NCI-H1105 (cell line): Measurements from ENCODE around the gene ADIPOQ.
"Not testable (repeated sequence)": the region's sequence is repeated elsewhere in the genome, so short reads cannot be mapped to it uniquely, and the experiment has no call there.

Source experiments
- DNase-seq: peaks from one replicate; lab custom pipeline; 2025; lab: John Stamatoyannopoulos, UW

ADIPOQ gene

DNA sequence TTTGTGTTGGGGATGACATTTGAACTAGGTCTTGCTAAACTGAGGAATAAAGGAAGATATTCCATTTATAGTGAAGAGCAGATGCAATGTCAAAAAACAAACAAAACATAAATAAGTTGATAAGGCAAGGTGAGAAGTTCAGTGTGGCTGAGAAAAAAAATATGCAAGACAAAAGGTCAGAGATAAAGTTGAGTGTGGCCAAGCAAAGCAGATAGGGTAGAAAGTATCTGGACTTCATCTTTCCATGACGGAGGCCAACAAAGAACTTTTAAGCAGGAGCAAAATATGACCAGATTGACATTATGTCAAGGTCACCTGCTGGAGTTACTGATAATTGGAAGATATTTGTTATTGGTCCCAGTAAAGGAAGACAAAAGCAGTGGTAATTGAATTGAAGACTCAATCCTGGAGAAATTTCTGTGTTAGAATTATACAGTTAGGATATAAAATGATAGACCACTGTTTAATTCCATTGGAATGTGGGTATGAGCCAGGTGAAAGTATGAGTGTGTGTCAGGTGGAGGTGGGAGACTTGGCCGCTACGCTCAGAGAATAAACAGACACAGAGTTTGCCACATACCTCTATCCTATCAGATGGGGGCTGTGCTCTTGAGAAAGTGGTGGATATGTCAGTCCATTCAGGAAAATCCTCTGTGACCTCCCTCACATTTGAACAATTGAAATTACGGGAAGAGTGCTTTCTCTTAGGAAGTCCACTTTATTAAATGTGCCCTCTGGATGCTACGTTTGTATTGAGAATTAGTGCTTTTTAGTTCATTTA is 28.1 kb downstream of the ADIPOQ start:
- DNase-seq = no peak

DNA sequence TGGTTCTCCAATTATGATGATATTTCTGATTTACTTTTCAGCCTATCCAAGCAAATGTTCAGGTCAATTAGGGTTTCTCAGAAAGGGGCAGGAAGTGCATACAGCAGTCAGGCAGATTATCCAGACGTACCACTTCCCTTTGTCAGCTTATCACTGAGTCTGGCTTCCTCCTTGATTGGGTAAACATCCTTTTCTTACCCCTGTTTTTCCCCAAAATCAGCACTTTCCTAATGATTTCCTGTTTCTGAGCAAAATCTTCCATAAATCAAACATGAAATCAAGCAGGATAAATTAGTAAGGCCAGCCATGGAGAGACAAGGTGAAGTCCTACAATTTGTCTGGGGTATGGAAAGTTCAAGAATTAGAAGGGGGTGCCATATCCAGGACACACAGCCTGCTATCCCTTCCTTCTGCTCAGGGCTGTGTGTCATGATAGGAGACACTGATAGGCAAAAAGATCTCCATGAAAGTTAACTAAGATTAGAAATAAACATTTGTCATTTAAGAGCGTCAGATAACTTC is 29.0 kb downstream of the ADIPOQ start:
- DNase-seq = no peak

DNA sequence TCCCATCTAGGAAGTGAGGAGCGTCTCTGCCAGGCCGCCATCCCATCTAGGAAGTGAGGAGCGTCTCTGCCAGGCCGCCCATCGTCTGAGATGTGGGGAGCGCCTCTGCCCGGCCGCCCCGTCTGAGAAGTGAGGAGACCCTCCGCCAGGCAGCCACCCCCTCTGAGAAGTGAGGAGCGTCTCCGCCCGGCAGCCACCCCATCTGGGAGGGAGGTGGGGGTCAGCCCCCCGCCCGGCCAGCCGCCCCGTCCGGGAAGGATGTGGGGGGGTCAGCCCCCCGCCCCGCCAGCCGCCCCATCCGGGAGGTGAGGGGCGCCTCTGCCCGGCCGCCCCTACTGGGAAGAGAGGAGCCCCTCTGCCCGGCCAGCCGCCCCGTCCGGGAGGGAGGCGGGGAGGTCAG is 31.3 kb downstream of the ADIPOQ start:
- not testable (repeated sequence) for DNase-seq

GRCh38 chr3:186874216-186874615 is 31.7 kb downstream of the ADIPOQ start:
- DNase-seq = not testable (repeated sequence)

GRCh38 chr3:186874841-186875240 is 32.3 kb downstream of the ADIPOQ start:
- not testable (repeated sequence) for DNase-seq

GRCh38 chr3:186875708-186876107 is 33.2 kb downstream of the ADIPOQ start:
- DNase-seq = no peak

- no peak for DNase-seq
These were observed 37.3 kb downstream of the ADIPOQ start for GRCh38 chr3:186879781-186880180.

- DNase-seq = no peak
These were observed 37.9 kb downstream of the ADIPOQ start for GRCh38 chr3:186880406-186880805.

GRCh38 chr3:186882150-186882524 is 39.6 kb downstream of the ADIPOQ start:
- DNase-seq = no peak

DNA sequence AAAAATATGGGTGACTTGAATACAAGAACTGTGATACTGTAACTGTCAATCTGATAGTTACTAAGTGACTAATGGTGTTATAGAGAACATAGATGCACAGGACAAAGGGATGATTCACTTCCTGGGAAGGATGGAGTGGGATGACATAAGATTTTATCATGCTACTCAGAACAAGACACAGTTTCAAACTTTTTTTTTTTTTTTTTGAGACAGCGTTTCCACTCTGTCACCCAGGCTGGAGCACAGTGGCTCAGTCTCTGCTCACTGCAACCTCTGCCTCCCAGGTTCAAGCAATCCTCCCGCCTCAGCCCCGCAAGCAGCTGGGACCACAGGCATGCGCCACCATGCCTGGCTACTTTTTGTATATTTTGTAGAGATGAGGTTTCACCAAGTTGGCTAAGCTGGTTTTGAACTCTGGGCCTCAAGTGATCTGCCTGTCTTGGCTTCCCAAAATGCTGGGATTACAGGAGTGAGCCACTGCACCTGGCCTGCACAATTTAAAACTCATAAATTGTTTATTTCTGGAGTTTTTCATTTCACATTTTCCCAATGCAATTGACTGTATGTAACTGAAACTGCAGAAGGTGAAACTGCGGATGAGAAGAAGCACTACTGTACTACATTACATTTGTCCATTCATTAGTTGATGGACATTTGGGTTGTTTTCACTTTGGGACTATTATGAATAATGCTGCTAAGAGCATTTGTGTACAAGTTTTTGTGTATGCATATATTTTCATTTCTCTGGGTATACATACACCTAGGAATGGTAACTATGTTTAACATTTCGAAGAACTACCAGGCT is 40.6 kb downstream of the ADIPOQ start:
- no peak for DNase-seq

GRCh38 chr3:186883686-186884058 is 41.2 kb downstream of the ADIPOQ start:
- no peak for DNase-seq

GRCh38 chr3:186884868-186885267 is 42.4 kb downstream of the ADIPOQ start:
- DNase-seq = not testable (repeated sequence)

- DNase-seq = no peak
These were observed 43.9 kb downstream of the ADIPOQ start for GRCh38 chr3:186886202-186886981.

DNA sequence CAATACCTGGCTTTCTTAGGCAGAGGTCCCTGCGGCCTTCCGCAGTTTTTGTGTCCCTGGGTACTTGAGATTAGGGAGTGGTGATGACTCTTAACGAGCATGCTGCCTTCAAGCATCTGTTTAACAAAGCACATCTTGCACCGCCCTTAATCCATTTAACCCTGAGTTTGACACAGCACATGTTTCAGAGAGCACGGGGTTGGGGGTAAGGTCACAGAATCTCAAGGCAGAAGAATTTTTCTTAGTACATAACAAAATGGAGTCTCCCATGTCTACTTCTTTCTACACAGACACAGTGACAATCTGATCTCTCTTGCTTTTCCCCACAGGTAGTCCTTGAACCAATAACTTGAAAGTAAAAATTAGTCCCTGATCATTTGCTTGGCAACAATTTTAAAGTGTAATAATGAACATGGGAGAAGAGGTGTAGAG is 45.0 kb downstream of the ADIPOQ start:
- DNase-seq = not testable (repeated sequence)

DNA sequence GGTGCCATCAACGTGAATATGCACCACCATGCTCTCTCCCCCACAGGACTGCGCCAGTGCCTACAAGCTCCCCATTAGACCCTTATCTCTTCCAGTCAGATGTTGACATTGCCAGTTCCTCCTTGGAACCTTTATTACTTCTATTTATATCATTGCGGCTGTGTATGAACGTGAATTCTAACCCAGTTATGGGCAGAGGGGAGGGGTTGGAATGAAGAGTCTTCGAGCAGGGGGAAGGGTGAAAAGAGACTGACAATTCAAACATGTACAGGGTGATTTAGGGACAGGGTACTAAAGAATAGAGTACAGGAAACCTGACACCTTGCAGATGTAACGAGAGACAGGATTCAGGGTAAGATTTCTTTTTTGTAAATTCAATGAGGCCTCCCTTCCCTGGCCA is 46.1 kb downstream of the ADIPOQ start:
- DNase-seq = no peak

- DNase-seq = not testable (repeated sequence)
These were observed 47.2 kb downstream of the ADIPOQ start for GRCh38 chr3:186889698-186890097.

- no peak for DNase-seq
These were observed 48.4 kb downstream of the ADIPOQ start for GRCh38 chr3:186890911-186891310.

- DNase-seq = not testable (repeated sequence)
These were observed 50.6 kb downstream of the ADIPOQ start for GRCh38 chr3:186893071-186893470.

- DNase-seq = no peak
These were observed 52.9 kb downstream of the ADIPOQ start for GRCh38 chr3:186895406-186895805.

DNA sequence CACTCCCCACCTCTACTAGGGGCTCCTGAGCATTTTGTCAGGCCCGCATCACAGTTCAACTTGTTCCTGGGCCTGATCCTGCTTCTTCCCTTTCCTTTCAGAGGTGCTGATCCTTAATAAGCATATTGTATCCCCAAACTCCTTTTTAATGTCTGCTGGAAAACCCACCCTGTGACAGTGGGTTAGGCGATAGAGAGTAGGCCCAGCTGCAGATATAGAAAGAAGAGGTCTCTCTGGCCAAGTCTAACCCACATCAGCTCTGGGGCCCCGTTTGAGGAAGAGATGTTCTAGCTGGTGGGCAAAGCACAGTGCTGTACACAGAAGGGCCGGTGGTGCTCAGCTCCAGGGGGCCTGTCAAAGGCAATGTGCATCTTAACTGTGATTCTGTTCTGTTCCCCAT is 53.5 kb downstream of the ADIPOQ start:
- no peak for DNase-seq

DNA sequence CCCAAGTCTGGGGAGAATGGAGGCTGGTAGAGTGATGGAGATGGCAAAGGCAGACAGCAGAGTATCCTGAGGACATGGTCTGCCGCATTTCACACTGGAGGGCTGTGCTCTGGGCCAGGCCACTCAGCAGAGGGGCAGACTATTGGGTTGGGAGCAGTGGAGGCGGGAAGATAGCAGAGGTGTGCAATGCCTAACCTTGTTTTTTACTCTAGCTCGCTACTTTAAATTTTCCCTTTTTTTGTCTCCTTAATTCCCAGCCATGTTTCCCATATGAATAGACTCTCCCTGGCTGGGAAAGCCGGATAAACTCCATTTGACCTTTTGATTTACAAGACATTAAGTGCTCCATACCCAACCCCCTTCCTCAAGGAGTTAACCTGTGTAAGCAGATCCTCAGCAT is 54.4 kb downstream of the ADIPOQ start:
- DNase-seq = no peak

- no peak for DNase-seq
These were observed 58.7 kb downstream of the ADIPOQ start for GRCh38 chr3:186901135-186901734.
